ENCODE data around the gene CROCC2. TPM values are rescaled to one million over a fixed set of nuclear protein-coding genes. Genes with fewer than 3 reads are reported as not detected.

The CROCC2 gene
- total and polyA plus RNA-seq, 2 of the 13 experiments (the other 11 are each of a cell fraction or from before 2014, with no cell fraction given) = not detected

DNA sequence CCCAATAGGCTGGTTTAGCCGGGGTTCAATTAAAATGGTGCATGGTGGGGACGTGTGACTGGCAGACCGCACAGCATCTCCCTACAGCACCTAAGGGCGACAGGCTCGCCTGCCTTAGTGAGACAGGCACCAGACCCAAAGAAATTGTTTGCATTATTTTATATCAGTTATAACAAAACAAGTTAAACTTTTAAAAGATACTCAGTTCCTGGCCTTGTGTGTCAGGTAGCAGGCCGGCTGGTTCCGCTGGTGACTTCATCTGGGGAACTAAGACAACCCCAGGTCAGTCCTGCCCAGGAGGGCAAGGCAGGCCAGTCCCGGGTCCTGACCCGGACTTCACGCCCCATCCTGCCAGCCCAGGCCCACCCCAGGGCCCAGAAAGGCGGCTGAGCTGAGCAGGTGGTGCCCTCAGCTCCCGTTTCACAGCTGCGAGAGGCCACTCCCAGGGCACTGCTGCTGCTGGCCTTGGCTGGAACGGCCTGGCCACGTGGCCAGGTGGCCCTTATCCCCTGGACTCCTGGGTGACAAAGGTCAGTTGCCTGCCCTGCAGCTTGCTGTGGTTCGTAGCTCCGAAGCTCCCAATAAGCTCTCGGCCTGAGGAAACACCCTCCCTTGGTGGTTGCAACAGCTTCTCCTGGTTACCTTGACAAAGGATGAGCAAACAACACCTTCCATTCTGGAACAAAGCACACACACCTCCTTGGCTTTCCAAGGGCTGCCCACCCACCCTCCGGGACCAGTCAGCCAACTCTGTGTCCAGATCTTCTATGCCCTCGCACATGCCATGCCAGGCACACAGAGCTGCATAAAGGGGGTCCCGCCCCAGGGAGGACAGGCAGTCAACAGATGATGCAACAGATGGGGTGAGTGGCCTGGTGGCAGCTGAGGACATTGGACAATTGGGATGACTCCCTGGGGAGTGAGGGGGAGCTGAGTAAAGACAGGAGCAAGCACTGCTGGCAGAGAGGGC lies 48.8 kb upstream of the CROCC2 start (continued):
- TF ChIP-seq, protein P1, sequence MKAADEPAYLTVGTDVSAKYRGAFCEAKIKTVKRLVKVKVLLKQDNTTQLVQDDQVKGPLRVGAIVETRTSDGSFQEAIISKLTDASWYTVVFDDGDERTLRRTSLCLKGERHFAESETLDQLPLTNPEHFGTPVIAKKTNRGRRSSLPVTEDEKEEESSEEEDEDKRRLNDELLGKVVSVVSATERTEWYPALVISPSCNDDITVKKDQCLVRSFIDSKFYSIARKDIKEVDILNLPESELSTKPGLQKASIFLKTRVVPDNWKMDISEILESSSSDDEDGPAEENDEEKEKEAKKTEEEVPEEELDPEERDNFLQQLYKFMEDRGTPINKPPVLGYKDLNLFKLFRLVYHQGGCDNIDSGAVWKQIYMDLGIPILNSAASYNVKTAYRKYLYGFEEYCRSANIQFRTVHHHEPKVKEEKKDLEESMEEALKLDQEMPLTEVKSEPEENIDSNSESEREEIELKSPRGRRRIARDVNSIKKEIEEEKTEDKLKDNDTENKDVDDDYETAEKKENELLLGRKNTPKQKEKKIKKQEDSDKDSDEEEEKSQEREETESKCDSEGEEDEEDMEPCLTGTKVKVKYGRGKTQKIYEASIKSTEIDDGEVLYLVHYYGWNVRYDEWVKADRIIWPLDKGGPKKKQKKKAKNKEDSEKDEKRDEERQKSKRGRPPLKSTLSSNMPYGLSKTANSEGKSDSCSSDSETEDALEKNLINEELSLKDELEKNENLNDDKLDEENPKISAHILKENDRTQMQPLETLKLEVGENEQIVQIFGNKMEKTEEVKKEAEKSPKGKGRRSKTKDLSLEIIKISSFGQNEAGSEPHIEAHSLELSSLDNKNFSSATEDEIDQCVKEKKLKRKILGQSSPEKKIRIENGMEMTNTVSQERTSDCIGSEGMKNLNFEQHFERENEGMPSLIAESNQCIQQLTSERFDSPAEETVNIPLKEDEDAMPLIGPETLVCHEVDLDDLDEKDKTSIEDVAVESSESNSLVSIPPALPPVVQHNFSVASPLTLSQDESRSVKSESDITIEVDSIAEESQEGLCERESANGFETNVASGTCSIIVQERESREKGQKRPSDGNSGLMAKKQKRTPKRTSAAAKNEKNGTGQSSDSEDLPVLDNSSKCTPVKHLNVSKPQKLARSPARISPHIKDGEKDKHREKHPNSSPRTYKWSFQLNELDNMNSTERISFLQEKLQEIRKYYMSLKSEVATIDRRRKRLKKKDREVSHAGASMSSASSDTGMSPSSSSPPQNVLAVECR (CRISPR knock-in tag; IDR thresholded peaks at IDR 0.05; ENCODE audit: borderline replicate concordance) = peak; percentile 92
- TF ChIP-seq NR1H2 (CRISPR knock-in tag; IDR thresholded peaks at IDR 0.05; ENCODE audit: borderline replicate concordance, low read depth) (0 out of 2 replicates have a peak, but pooled peaks have one; percentile 55), NR2F1 (CRISPR knock-in tag; IDR thresholded peaks at IDR 0.05) (peak; percentile 93 to 98), NR2F6 (IDR thresholded peaks at IDR 0.05) (peak; percentile 92), NR2F6 (CRISPR knock-in tag; IDR thresholded peaks at IDR 0.05) (peak; percentile 98), REXO4 (CRISPR knock-in tag; IDR thresholded peaks at IDR 0.05; ENCODE audit: borderline replicate concordance) (no peak)
- TF ChIP-seq, protein P2, sequence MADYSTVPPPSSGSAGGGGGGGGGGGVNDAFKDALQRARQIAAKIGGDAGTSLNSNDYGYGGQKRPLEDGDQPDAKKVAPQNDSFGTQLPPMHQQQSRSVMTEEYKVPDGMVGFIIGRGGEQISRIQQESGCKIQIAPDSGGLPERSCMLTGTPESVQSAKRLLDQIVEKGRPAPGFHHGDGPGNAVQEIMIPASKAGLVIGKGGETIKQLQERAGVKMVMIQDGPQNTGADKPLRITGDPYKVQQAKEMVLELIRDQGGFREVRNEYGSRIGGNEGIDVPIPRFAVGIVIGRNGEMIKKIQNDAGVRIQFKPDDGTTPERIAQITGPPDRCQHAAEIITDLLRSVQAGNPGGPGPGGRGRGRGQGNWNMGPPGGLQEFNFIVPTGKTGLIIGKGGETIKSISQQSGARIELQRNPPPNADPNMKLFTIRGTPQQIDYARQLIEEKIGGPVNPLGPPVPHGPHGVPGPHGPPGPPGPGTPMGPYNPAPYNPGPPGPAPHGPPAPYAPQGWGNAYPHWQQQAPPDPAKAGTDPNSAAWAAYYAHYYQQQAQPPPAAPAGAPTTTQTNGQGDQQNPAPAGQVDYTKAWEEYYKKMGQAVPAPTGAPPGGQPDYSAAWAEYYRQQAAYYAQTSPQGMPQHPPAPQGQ (CRISPR knock-in tag; IDR thresholded peaks at IDR 0.05; ENCODE audit: borderline replicate concordance) = no peak; the same call in 1 of the 2 replicates
- TF ChIP-seq, protein P3, sequence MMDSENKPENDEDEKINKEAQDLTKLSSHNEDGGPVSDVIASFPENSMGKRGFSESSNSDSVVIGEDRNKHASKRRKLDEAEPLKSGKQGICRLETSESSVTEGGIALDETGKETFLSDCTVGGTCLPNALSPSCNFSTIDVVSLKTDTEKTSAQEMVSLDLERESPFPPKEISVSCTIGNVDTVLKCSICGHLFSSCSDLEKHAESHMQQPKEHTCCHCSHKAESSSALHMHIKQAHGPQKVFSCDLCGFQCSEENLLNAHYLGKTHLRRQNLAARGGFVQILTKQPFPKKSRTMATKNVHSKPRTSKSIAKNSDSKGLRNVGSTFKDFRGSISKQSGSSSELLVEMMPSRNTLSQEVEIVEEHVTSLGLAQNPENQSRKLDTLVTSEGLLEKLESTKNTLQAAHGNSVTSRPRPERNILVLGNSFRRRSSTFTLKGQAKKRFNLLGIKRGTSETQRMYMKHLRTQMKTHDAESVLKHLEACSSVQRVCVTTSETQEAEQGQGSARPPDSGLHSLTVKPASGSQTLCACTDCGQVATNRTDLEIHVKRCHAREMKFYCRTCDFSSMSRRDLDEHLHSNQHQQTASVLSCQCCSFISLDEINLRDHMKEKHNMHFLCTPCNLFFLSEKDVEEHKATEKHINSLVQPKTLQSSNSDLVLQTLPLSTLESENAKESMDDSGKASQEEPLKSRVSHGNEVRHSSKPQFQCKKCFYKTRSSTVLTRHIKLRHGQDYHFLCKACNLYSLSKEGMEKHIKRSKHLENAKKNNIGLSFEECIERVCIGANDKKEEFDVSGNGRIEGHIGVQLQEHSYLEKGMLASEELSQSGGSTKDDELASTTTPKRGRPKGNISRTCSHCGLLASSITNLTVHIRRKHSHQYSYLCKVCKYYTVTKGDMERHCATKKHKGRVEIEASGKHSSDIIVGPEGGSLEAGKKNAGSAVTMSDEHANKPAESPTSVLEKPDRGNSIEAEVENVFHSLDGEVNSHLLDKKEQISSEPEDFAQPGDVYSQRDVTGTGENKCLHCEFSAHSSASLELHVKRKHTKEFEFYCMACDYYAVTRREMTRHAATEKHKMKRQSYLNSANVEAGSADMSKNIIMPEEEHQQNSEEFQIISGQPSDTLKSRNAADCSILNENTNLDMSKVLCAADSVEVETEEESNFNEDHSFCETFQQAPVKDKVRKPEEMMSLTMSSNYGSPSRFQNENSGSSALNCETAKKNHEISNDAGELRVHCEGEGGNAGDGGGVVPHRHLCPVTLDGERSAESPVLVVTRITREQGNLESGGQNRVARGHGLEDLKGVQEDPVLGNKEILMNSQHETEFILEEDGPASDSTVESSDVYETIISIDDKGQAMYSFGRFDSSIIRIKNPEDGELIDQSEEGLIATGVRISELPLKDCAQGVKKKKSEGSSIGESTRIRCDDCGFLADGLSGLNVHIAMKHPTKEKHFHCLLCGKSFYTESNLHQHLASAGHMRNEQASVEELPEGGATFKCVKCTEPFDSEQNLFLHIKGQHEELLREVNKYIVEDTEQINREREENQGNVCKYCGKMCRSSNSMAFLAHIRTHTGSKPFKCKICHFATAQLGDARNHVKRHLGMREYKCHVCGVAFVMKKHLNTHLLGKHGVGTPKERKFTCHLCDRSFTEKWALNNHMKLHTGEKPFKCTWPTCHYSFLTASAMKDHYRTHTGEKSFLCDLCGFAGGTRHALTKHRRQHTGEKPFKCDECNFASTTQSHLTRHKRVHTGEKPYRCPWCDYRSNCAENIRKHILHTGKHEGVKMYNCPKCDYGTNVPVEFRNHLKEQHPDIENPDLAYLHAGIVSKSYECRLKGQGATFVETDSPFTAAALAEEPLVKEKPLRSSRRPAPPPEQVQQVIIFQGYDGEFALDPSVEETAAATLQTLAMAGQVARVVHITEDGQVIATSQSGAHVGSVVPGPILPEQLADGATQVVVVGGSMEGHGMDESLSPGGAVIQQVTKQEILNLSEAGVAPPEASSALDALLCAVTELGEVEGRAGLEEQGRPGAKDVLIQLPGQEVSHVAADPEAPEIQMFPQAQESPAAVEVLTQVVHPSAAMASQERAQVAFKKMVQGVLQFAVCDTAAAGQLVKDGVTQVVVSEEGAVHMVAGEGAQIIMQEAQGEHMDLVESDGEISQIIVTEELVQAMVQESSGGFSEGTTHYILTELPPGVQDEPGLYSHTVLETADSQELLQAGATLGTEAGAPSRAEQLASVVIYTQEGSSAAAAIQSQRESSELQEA (CRISPR knock-in tag; IDR thresholded peaks at IDR 0.05; ENCODE audit: not compliant biosample characterization) = no peak
- TF ChIP-seq, protein P4, sequence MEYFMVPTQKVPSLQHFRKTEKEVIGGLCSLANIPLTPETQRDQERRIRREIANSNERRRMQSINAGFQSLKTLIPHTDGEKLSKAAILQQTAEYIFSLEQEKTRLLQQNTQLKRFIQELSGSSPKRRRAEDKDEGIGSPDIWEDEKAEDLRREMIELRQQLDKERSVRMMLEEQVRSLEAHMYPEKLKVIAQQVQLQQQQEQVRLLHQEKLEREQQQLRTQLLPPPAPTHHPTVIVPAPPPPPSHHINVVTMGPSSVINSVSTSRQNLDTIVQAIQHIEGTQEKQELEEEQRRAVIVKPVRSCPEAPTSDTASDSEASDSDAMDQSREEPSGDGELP (IDR thresholded peaks at IDR 0.05; ENCODE audit: borderline replicate concordance, low read depth) = peak; percentile 96
- TF ChIP-seq, protein P5, sequence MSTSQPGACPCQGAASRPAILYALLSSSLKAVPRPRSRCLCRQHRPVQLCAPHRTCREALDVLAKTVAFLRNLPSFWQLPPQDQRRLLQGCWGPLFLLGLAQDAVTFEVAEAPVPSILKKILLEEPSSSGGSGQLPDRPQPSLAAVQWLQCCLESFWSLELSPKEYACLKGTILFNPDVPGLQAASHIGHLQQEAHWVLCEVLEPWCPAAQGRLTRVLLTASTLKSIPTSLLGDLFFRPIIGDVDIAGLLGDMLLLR (CRISPR knock-in tag; IDR thresholded peaks at IDR 0.05) = peak; percentile 99

Measured in HepG2 (cell line).